GM21360 (cell line): Measurements from ENCODE around the gene CELF4.

Experiments used
- ATAC-seq: cut with Tn5 transposase; IDR thresholded peaks from one replicate; pipeline ENCODE4 v1.9.1; 2021; ENCODE audit warnings: mild to moderate bottlenecking, moderate library complexity; ENCODE audit not compliant: unreplicated experiment

CELF4 gene

GRCh38 chr18:37548679-37549289, 16.8 kb downstream of the CELF4 start:
- ATAC-seq: no peak

GRCh38 chr18:37547196-37547827, 18.3 kb downstream of the CELF4 start:
- no peak for ATAC-seq

DNA sequence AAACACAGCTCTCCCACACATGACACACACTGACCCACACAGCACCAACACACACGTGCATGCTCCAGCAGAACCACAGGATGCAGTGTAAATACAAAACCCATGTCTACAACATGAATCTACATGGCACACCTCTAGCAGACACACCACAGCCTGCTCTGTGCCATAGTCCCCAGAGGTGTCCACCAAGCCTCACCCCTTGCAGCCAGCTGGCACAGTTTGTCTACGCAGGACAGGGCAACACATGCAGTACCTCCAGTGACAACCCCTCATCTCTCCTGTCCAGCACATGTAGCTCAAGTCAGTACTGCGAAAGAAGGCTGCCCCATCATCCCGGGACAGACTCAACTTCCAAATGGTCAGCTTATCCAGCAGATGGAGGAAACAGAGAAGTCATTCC, 18.9 kb downstream of the CELF4 start:
- ATAC-seq: no peak

- ATAC-seq: no peak
Measured at GRCh38 chr18:37546272-37546537, 19.4 kb downstream of the CELF4 start.

DNA sequence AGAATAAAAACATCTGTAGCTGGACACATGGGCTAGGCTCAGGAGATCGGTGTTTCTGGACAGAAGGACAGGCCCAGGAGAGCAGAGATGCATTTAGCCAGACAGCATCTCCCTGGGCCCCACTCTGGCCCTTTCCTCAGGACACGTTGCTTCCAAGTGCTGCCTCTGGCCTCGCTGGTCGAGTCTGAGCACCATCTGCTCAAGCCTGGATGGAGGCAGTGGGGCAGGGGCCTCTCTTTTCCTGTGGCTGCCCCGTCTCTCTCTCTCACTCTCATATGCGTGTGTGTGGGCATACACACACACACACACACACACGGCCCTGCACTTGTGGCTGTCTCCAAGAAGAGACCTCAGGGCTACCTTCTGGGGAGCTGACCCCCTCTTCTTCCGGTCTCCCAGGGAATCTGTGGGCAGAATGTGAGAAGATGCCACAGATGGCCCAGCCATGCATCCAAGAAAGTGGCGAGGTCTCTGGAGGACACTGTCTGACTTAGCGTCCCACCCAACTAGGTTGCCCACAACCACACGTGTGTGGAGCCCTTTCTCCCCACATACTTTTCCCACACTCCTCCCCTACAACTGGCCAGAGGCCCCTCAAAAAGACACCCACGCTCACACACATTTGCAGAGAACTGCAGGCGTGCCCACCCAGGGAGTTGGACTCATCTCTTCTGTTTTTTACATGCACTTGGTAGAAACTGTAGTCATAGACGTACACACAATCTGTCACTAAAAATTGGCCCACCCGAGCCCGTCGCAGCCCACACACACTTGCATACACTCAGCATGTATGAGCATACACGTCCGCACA, 19.9 kb downstream of the CELF4 start:
- no peak for ATAC-seq

- ATAC-seq: no peak
Measured at GRCh38 chr18:37544713-37545112, 20.9 kb downstream of the CELF4 start.

- no peak for ATAC-seq
Measured at GRCh38 chr18:37544217-37544616, 21.4 kb downstream of the CELF4 start.

DNA sequence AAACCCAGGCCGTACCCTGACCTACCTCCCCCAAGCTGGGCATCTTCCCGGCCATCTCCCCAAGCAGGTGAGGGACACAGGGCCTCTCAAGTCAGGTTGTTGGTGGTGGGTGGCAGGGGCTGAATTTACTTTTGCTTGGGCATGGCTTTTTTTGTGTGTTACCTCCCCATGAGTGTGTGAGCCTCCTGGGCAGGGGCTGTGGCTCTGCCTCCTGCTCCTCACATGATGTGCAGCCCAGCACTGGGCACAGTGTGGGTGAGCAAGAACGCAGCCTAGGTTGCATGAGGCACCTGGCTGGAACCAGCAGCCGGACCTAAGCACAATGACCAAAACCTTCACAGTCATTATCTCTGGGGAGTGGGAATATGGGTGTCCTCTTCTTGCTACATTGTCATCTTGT, 22.3 kb downstream of the CELF4 start:
- ATAC-seq: no peak

DNA sequence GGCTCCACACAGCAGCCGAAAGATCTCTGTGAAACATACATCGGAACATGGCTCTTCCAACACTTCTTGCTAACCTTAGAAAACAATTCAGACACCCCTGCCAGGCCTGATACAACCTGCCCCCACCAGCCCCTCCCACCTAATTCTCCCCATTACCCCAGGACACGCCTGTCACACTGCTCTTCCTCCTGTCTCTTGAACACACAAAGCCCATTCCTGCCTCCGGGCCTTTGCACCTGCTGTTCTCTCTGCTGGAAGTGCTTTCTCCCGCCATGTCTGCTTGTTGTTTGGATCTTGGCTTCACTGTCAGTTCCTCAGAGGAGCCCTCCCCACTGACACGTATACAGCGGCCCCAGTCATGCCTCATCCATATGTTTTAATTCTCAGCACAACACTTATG, 24.1 kb downstream of the CELF4 start:
- ATAC-seq: no peak

GRCh38 chr18:37540424-37541138, 25.0 kb downstream of the CELF4 start:
- no peak for ATAC-seq

DNA sequence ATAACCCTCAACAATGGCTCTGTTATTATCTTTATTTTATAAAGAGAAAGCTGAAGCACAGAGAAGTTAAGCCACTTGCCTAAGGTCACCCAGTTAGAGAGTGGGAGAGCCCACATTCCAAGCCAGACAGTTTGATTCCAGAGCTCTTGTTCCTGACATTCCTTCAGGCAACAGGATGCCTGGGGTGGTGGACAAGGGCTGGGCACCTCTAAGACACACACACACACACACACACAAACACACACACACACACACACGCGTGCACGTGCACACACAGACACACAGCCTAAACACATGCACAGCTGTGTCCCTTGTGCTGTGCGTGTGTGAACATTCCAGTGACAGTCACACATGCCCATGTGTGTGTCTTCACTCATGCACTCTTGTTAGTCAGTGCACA, 26.4 kb downstream of the CELF4 start:
- no peak for ATAC-seq

DNA sequence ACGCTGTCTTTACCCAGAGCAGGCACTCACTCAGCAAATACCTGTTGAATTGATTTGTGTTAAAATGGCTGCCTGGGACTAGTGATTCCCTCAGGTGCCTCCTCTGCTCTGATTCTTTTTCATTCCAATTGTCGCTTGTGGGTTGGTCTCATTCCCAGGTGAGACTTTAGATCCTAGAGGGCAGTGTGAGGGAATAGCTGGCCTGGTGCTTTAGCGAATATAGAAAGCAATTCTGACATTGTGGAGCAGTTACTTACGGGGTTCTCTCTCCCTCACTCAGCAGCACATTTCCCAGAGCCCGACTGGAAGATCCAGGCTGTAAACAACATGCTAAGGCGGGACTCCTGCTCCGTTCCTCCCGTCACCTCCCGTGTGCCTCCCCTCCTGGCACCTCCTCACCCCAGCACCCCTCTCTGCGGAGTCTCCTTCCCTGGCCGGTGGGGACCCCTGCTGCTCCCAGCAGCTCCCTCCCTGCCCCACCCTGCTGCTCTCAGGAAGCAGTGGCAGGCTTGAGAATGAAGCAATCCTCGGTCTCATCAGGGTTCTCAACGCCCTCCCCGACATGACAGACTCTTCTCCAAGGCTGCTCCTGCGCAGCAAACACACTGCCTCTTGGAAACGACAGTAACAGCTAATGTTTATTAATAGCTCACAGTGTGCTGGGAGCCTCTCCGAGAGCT, 26.9 kb downstream of the CELF4 start:
- ATAC-seq: no peak

- peak; percentile 72 for ATAC-seq
Measured at GRCh38 chr18:37537868-37538525, 27.6 kb downstream of the CELF4 start.

- ATAC-seq: no peak
Measured at GRCh38 chr18:37536656-37537055, 28.9 kb downstream of the CELF4 start.

DNA sequence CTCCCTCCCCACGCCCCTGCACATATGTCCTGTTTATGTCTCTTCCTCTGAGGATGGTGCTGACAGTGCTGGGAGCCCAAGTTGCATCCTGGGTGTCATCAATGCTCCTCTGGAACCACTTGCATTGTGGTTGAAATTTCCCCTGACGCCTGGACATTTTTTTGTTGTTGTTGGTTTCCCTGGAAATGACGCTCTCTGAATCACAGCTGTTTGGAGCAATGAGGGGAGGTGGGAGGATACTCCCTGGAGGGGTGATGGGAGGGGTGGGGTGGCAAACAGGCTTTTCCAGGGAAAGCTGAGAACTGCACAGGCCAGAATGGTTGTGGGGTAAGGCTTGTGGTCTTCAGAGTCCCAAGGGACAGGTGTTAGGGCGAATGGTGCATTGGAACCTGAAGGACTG, 29.6 kb downstream of the CELF4 start:
- no peak for ATAC-seq

- ATAC-seq: peak; percentile 50
Measured at GRCh38 chr18:37534627-37535026, 31.0 kb downstream of the CELF4 start.

DNA sequence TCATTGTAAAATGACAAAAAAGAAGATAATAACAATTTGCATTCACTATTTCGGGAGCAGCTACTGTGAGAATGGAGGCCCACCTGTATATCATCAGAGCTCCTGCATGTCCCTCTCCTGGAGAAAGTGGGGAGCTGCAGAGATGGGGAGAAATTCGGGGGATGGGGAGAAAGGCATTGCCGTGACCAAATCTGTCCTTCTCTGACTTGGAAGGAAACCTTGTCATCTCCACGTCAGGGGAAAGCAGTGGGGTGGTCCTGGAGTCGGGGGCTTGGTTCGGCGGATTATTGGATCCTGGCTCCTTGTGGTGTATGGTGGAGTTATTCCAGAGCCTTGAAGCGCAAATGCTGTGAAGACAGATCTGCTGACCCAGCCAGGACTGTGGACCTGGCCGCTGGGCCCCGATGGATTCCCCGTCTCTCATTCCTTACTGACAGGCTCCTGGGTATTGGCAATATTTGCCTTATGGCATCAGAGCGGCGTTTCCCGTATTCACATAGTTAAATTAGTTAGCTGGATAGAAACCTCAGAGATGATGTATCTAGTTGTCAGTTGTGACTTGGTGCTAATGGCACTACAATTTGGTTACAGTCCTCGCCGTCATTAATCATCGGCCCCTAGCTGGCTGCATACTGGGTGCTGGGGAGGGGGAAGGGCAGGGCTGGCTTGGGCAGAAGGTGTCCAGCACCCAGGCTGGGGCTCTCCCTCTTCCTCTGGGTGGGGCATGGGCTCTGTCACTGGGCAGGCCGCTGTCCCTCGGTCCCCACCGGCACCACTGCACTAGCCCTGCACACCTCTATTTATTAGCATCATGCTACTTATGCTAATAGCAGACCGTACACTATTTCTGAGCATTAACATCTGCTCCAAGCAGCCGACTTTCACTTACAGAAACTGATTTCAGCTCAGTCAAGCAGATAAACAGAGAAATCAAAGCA, 31.7 kb downstream of the CELF4 start:
- peak; percentile 36 for ATAC-seq

- no peak for ATAC-seq
Measured at GRCh38 chr18:37532917-37533316, 32.7 kb downstream of the CELF4 start.

GRCh38 chr18:37529863-37530262, 35.7 kb downstream of the CELF4 start:
- peak; percentile 66 for ATAC-seq

DNA sequence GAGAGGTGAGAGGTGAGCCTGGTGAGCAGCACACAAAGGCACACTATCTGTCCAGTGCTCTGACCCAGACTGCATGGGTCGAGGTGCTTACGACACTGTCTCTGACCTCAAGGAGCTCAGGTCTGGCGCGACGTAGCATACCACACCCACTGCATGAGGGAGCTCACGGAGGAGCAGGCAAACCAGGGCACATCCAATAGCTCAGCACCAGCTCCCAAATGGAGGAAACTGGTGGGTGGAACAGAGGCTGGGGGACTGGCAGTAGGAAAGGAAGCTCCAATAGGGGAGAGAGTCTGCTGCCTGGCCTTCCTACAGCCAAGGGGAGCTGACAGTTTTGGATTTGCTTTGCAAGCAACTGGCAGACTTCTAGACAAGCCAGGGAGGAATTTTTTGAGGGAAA, 36.3 kb downstream of the CELF4 start:
- no peak for ATAC-seq
